ENCODE data around the gene MAGEA9B. TPM values are rescaled to one million over a fixed set of nuclear protein-coding genes. Genes with fewer than 3 reads are reported as not detected.

MAGEA9B gene, protein sequence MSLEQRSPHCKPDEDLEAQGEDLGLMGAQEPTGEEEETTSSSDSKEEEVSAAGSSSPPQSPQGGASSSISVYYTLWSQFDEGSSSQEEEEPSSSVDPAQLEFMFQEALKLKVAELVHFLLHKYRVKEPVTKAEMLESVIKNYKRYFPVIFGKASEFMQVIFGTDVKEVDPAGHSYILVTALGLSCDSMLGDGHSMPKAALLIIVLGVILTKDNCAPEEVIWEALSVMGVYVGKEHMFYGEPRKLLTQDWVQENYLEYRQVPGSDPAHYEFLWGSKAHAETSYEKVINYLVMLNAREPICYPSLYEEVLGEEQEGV
- total RNA-seq = not detected in 2 replicates

DNA sequence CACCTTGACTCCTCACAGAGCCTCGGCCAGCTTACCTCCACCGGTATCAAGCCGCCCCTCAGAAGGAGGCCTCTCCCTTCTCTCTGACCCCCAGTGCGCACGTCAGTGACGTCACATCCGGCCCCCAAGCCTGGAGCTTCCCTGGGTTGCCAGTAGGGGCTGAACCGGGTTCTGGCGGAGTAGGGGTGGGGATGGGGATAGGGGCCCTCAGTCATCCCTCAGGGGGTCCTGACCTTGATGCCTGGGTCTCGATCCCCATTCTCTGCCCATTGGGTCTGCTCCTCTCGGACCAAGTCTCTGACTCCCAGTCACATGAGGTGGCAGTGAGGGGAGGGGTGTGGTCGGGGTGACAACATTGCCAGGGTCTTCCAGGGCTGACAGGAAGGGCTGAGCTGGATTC, at the start of gene MAGEA9B:
Gene MAGEA9B, minus strand, starts transcription at position 101 of the 400 bp plus-strand sequence. CDS start 4,280 bp downstream, outside the sequence.

GRCh38 chrX:149631234-149632165, 44.2 kb upstream of the MAGEA9B start, which contains the start of gene TMEM185A:
TMEM185A (minus strand) TSS chrX:149631792; CDS start chrX:149631580, 212 bp downstream.

GRCh38 chrX:149595214-149595613, 8.0 kb upstream of the MAGEA9B start, which contains the start of gene HSFX2:
HSFX2 (minus strand) TSS chrX:149595314; CDS start chrX:149594700, 614 bp downstream.

GRCh38 chrX:149549701-149550100, 37.6 kb downstream of the MAGEA9B start, which contains the start of gene HSFX3:
HSFX3 (minus strand) TSS chrX:149549924; CDS start chrX:149549852, 72 bp downstream.

DNA sequence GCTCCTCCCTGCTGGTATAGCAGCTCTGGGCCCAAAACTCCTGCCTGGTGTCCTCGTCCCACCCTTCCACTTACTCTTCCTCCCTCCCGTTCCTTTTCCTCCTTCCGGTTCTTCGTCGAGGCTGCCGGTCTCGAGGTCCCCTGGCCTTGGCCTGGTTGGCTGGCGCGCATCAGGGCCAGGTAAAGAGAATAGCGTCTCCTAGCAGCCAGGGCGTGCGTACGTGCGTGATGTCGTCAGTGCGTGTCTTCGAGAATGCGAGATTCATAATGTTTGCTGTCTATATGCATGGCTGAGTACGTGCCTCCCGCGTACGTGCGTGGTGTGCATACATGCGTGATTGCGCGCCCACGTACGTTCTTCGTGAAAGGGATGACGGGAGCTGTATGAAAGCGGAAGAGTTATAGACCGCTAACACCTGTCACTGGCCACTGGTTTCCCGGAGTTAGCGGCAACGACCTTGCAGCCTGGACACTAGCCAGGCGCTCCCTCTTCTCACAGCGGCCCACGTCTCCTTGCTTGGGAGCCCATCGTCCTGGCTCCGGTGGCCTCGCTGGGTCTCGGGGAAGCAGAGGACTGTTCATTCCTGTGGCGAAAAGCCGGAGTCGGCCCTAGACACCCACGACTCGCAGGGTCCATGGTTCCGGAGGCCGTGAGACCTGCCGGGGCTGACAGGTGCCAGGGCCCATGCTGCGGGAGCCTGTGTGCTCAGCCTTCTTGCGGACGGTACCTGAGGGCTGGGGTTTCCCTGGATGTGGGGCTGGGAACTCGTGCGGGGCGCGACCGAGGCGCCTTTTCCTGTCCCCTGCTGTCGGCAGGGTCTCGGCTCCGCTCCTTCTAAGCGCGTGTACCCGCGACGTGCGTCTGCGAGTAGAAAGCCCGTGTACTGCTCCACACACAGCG, 46.4 kb downstream of the MAGEA9B start, which contains the start of gene EOLA1:
Gene EOLA1, plus strand, starts transcription at position 392 of the 900 bp plus-strand sequence. CDS start 4,619 bp downstream, outside the sequence.

Other genes with a start within 250 kb of the MAGEA9B start
- 22.1 and 27.7 TPM in 2 replicates for gene IDS, start 82.2 kb downstream of the MAGEA9B start, total RNA-seq
- 6.2 and 11.9 TPM in 2 replicates for gene EOLA1, start 46.4 kb downstream of the MAGEA9B start, total RNA-seq
- not detected in 2 replicates for gene HSFX3, start 37.5 kb downstream of the MAGEA9B start, total RNA-seq
- 0.10 and 0.37 TPM in 2 replicates for gene HSFX2, start 7.9 kb upstream of the MAGEA9B start, total RNA-seq
- gene TMEM185A, start 44.3 kb upstream of the MAGEA9B start, total RNA-seq = 10.1 and 17.2 TPM in 2 replicates
- gene MAGEA11, start 124.6 kb upstream of the MAGEA9B start, total RNA-seq = not detected in 2 replicates
- 0.24 and 0.56 TPM in 2 replicates for gene HSFX1, start 186.6 kb upstream of the MAGEA9B start, total RNA-seq
- gene MAGEA9, start 194.5 kb upstream of the MAGEA9B start, total RNA-seq = not detected in 2 replicates

Data from cardiac ventricle fibroblast (primary cell).